HG02973 (cell line): Measurements from ENCODE around the gene TMPRSS3.

Source experiments
- ATAC-seq: cut with Tn5 transposase; IDR thresholded peaks from one replicate; pipeline ENCODE4 v1.9.1; 2021; ENCODE audit warnings: moderate library complexity; ENCODE audit not compliant: unreplicated experiment

TMPRSS3 gene

DNA sequence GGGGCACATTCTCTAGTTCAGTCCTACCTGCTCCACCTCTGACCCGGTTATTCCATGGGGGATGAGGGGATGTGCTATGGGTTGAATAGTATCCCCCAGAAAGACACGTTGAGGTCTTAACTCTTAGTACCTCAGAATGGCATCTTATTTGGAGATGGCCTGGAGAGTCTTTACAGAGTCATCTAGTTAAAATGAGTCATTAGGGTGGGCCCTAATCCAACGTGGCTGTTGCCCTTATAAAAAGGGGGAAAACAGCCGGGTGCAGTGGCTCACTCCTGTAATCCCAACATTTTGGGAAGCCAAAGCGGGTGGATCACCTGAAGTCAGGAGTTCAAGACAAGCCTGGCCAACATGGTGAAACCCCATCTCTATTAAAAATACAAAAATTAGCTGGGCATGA lies 5.7 kb downstream of the TMPRSS3 start:
- ATAC-seq, result no peak

DNA sequence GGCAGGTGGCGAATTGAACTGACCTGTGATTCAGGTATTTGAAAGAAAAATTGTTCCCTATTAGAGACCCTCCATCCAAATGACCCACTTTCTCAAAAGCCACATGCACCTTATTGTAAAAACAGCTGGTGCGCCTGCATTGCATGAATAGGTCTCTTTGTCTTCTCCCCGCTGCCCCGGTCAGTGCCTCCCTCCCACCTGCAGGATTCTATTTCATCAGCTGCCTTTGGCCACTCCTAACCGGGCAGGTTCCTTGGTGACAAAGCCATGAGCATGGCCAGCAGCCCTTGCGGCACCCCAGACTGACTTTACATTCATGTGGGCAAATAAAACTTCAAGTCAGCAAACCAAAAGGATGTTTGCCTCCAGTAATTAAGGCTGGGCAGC lies 6.4 kb downstream of the TMPRSS3 start:
- ATAC-seq, result no peak

DNA sequence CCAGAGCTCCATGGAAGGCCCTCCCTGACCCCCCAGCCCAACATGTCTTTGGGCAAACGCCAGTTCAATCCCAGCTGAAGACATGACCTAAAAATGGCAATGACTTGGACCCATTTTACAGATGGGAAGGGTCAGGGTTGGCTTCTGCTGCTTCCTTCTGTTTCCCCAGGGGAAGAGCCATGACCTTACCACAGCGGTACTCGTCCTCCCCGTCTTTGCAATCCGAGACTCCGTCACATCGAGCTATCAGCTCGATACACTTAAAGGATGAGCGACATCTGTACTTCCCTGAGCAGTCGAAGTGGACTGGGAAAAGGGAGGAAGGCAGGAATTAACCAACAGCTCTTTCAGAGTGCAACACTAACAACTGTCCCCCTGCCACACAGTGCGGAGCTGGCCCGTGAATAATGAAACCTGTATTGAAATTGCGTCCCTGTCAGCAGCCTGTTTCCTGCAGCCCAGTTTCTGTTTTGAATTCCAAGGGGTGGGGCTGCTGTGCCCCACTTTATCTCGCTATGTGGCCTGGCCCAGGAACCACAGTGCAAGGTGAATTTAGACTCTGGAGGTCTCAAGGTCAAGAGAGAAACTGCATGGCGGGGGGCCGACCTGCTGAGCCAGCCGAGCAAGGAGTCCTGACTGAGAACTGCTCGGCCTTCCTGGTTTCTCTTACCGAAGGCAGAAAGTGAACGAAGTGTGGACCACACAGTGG lies 7.0 kb downstream of the TMPRSS3 start:
- ATAC-seq, result no peak

DNA sequence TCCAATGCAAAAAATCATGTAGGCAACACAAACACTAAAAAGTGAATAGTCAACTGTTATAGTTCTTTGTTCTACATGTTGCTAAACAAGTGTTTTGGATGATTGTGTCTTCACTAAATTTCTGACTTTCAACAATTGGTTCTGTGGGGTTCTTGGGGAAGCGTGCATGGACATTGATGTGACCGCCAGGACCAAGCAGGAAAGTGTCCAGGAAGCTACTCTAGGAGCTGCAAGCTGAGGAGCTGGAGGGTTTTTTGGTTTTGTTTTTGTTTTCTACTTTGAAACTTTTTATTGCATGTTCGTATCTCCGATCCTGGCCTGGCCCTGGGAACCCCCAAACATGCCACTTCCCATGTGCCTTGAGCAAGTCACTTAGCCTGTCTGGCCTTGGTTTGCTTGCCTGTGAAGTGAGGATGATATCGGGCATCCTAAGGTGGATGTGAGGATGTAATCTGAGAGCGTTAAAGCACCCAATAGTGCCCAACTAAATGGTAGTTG lies 8.0 kb downstream of the TMPRSS3 start:
- no peak for ATAC-seq

DNA sequence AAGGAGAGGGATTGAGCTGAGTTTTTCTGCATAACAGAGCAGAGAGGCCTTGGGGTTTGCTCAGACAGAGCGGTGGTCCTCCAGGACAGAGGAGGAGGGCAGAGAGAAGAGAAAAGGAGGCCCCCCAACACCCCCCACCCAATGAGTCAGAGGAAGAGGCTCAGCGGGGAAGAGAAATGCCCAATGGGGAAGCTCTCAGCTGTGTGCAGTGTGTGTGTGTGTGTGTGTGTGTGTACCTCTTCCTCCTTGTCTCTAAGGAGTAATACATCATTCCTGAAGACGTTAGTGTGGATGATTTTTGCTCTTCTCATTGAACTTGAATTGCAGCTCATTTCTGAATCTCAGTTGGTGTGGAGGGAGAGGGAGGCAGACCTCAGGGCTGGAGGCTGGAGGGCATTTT lies 8.7 kb downstream of the TMPRSS3 start:
- no peak for ATAC-seq

DNA sequence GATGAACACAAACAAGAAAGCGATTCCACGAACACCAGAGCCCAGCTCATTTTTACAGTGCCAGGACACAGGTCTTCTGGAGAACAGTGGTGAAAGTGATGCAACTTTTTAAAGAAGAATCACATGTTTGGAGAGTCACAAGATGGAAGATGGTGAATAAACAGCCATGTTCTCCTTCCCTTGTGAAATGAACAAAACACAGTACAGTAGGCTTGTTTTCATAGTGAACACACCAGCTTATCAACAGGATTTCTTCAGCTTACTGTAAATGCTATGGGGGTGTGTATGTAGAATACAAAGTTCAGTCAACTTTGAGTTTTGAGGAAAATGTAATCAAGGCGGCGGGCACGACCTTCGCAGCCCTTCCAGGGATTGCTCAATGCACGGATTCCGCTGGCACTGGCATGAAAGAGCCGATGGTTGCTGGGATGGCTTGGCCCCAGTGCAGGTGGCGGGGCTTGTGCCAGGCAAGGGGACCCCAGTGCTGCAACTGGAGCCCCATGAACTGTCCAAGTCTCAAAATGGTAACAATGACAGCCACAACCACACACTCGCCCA lies 9.7 kb downstream of the TMPRSS3 start:
- ATAC-seq, result no peak

DNA sequence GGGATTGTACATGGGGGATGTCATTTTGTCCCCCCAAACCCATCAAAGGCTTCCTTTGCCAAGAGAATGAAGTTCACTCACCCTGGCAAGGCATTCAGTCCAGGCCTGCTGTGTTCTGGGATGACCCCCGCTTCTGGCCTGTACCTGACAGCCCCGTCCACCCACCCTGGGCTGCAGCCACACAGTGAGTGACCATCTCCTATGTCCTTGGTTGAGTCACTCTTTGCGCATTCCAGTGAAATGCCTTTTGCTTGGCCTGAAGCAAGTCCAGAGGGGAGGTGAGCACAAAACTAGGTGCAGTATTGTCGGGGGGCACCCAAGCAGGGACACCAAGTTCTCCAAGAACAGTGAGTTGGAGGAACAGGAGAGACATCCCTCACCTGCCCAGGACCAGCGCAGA lies 10.2 kb downstream of the TMPRSS3 start:
- ATAC-seq, result no peak

DNA sequence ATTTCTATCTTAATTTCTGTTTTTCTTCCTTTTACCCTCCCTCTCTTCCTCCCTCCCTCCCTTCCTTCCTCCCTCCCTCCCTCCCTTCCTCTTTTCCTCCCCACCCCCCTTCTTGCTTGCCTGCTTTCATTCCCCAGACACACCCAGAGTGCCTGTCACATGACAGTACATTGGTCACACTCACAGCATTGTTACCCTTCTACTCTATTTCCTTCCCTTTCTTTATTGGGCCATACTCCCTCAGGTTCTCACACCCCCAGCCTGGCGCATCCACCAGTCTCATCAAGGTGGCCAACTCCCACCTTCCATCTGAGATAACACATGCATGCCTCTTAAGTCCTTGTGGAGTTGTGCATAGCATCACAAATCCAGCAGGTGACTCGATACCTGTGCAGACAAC lies 10.9 kb downstream of the TMPRSS3 start:
- ATAC-seq, result no peak

DNA sequence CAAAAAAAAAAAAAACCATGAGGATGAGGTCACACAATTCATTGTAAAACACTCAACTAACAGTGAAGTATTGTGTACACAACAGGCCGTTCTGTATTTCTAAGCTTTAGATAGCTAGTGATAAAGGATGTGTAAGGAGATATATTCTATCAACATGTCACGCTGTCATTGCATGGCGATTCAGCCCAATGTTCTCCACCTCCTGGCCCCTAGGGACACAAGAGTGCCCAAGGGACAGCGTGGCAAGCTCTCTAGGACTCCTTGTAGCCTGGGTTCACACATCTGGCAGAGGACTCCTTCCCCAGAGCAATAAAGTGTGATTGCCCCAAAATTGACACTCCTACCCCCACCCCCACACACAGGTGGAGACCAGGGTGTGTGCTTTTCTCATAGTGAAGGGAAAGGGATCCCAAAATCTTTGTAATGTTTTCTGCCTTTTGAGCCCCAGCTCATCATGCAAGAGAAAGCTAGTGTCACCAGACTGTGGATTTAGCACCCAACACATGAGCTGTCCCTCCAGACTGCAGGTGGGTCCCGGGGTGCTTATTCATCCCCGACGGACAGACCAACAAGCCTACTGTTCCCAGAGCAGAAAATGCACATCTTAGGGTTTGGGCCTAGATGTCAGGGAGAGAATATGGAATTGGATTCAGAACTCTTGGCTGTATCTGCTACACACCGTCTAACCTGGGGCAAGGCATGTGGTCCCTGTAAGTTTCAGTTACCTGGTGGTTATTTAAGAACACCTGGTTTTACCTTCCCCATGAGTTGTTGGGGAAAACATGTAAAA lies 11.5 kb downstream of the TMPRSS3 start:
- ATAC-seq, result no peak

DNA sequence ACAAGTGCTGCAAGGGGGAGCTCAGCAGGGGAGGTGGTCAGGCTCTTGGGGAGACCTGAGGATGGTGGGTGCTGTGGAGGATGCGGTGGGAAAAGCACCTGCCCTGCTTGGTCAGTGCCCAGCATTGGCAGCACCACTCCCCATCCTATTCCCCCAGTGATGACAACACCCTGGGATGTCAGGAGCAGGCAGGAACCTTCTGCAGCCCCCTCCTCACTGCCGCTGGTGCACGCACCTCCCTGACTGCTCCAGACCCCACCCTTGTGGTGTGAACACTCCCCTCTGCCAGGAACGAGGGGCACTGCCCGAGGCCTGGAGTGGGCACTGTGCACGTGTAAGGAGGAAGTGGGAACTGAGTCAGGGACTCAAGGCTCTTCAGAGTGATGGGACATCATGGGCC lies 12.5 kb downstream of the TMPRSS3 start:
- ATAC-seq, result no peak

DNA sequence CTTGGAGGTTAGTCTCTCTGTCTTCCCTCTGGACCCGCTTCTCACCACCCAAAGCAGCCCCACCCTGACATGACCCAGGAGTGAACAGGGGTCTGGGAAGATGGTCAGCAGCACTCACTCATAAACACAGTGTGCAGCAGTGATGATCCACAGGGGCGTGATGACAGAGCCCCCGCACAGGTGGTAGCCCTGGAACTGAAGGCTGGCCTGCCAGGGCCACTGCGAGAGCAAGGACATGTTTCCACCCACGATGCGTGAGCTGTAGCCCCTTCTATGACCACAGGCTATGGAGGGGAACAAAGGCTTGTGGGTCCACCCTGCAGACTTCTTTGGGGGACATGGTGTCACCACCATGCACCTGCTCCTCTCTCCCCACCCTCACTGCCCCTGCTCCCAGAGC lies 12.9 kb downstream of the TMPRSS3 start:
- no peak for ATAC-seq

DNA sequence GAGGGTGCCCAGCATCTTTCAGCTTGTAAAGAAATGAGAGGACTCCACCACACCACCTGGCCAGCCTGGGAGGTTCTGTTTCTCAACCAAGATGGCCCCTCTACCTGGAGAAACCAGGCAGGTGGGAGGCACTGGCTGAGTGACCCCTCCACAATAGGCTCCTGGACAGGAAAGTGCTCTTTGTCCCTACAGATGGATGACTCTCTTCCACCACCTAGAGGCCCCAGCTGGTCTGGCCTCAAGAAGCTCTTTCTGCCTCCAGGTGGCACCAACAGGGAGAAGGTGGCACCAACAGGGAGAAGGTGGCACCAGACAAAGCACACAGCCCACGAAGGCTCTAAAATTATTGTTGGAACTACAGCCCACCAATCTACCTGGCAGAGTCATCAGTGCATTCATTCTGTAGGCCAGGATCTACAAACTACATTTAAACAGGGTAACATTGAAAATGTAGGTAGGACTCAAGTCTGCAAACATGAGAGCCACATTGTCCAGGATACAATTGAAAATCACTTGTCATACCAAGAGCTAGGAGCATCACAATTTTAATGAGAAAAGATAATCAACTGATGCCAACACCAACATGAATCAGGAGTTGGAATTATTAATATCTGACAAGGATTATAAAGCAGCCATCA lies 14.4 kb downstream of the TMPRSS3 start:
- ATAC-seq, result no peak

DNA sequence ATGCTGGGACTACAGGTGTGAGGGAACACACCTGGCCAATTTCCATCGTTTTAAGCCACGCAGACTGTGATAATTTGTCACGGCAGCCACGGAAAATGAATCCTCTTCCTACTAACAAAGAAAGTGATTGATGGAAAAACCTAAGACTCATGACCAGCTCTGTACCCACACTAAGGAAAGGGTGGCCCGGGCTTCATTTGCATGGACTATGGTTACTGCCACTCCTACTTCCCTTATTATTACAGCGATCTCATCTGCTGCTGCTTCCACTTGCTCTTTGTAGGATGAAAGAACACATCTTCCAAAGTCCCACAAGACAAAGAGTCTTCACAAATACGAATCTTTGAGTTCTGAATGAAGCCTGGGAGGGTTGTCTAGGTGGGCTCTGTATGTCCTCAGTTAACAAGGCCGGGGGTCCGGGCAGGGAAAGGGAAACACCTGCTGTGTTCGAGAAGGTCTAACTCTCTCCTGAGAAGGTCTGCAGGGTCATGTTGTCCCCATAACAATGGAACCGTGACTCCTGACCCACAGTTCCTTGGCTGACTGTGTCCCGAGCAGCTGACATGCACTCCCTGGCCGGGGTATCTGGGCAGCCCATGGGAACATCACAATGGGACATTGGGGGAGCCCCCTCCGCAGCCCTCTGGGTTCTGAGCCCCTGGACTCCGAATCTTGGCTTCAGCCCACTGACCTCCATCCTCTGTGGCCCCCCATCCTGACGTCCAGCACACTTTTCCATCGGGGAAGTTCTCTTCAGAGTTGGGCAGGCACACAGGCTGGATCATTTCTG lies 16.2 kb downstream of the TMPRSS3 start:
- ATAC-seq, result no peak

DNA sequence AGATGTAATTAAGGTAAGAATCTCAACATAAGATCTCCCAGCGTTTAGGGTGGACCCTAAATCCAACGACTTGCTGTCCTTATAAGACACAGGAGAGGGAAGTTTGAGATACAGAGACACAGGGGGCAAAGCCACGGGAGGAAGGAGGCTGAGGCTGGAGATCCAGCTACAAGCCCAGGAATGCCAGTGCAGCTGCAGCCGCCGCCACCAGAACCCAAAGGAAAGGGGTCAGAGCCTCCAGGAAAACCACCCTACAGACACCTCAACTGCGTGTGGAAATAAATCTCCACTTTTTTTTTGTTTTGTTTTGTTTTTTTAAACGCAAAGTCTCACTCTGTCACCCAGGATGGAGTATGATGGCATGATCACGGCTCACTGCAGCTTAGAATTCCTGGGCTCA lies 17.4 kb downstream of the TMPRSS3 start:
- ATAC-seq, result no peak

DNA sequence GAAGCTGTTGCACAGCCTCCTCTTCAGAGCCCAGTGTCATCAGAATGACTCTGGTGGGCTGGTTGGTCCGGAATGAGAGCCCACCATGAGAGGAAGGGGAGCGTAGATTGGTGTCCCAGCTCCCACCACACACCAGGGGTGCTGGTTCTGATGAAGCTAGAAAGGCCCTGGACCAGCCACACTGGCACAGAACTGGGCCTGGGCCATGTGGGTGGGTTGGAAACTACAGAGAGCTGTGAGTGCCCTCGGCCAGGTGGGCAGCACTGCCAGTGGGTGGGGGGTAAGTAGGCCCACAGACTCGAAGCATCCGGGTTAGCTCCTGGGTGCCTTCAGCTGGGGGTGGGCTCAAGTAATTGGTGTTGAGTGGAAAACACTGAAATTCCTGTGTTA lies 17.9 kb downstream of the TMPRSS3 start:
- ATAC-seq, result no peak

DNA sequence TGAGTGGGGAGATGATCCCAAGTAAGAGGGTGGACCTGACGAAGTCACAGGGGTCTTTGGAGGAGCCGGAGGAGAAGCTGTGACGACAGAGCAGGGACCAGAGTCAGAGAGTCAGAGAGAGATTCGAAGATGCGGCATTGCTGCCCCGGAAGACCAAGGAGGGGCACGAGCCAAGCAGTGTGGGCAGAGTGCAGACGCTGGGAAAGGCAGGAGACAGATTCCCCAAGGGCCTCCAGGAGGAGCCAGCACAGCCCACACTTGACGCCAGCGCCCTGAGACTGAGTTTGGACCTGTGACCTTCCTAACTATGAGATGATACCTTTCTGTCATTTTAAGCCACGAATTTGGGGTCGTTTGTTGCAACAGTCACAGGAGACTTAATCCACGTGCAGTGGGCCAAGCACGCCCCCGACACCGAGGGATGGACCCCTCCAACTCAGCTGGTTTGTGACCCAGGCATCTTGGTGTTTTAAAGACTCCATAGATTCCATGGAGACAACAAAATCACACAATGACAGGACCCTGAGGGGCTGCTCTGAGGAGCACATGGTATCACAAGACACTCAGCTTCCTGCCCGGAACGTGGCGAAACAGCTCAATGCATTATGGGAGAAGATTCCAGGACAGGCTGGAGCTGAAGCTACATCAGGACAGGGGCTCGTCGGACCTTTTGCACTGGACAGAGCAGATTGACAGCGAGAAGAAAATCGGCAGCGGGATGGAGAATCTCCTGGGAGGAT lies 18.5 kb downstream of the TMPRSS3 start:
- ATAC-seq, result no peak

DNA sequence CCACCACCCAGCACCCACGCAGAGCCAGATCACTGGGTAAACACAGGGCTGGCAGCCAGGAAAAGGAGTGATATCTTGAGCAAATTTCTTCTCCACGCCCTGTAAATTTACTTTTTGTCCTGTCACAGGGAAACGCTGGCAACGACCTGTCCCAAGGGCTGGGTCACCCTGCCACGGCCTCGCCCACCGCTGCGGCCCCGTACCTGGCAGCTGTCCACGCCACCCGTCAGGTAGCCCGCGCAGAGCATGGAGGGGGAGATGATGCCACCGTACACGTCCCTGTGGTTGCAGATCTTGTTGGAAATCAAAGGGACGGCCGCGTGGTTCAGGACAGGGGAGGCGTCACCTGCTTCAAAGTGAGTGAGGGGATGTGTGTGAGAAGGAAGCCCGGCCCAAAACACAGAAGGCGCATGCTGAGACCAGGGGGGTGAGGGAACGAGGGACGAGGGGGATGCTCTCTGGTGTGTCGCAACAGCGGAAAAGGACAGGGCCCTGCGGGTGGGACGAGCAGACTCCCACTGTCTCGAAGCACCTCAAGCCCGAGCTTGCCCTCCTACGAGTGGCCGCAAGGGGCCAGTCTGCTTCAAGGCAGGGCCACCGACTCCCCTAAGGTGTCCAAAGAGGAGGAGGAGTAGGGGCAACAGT lies 19.4 kb downstream of the TMPRSS3 start:
- ATAC-seq, result no peak

DNA sequence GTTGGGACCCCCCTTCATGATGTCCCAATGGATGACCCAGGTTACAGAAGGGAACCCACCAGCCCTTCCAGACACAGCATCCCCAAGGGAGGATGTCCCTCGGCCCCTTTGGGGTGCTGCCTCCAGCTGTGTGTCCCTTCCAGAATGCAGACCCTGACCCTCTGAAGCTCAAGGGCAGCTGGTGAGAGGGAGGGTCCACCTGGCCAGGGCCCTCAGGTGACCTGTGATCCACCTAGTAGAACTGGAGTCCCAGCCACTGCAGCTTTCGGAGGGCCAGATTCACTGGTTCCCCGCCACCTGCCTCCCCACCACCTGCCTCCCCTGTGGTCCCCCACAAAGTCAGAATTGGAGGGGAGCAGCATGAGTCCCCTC lies 19.9 kb downstream of the TMPRSS3 start:
- ATAC-seq, result no peak

DNA sequence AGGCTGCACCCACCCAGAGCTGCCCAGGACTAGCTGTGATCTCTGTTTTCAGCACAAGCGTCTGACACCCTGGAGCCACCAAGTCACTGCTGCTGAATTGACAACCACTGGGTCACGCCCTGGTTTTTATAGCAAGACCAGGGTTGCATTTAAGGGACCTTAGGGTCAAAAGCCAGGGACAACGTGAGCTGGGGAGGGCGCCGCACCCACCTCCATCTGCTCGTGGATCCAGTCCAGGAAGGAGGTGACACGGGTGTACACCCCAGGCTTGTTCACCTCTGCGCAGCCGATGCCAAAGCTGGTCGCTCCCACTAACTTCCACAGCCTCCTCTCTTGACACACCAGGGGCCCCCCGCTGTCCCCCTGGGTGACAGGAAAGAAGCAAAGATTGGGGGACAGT lies 20.3 kb downstream of the TMPRSS3 start:
- ATAC-seq, result no peak
